Chondrocyte (in vitro differentiated cells): ENCODE data around the gene AFG3L2. TPM values are rescaled to one million over a fixed set of nuclear protein-coding genes. Genes with fewer than 3 reads are reported as not detected.
A peak's percentile ranks its signal among the peaks of the same experiment; 100 is the strongest.

ENCODE experiments used
- DNase-seq: peaks from one replicate; pipeline ENCODE4 v3.0.0; 2021; ENCODE audit warnings: mixed read lengths, low spot score
- H3K27ac Mint-ChIP-seq: one replicate; pipeline ENCODE4 v1.8.0; 2021; ENCODE audit warnings: mild to moderate bottlenecking, moderate library complexity, mixed read lengths; ENCODE audit not compliant: unreplicated experiment
- H3K27me3 Mint-ChIP-seq: 2 replicates; pipeline ENCODE4 v1.8.0; 2021; ENCODE audit warnings: low read depth, mixed read lengths
- H3K36me3 Mint-ChIP-seq: 2 replicates; pipeline ENCODE4 v1.8.0; 2021; ENCODE audit warnings: low read depth, mixed read lengths
- H3K4me1 Mint-ChIP-seq: 2 replicates; pipeline ENCODE4 v1.8.0; 2021; ENCODE audit warnings: low read depth, mild to moderate bottlenecking, mixed read lengths
- H3K4me3 Mint-ChIP-seq: one replicate; pipeline ENCODE4 v1.8.0; 2021; ENCODE audit warnings: mild to moderate bottlenecking, moderate library complexity, mixed read lengths; ENCODE audit not compliant: unreplicated experiment
- H3K9me3 Mint-ChIP-seq: 2 replicates; pipeline ENCODE4 v1.8.0; 2021; ENCODE audit warnings: low read depth, mixed read lengths
- CTCF ChIP-seq: fragments of 200-600 bp; sonication (generic); IDR thresholded peaks from 2 replicates; pipeline ENCODE4 v1.5.0; 2021; ENCODE audit warnings: antibody characterized with exemption, mild to moderate bottlenecking, moderate library complexity
- total RNA-seq: library from RNA; stranded (reverse); gene quantifications from 3 replicates; pipeline ENCODE4 v1.2.1, GENCODE V29; 2021

AFG3L2 gene
- total RNA-seq, 1 donor from 2014 or later = 38.5 TPM

GRCh38 chr18:12295389-12296086, 81.5 kb downstream of the AFG3L2 start:
- Mint-ChIP-seq H3K27me3 (no peaks in the 10 kb centered on the region), H3K4me1 (peaks cover 11% of the 10 kb centered on the region), H3K36me3 (no peaks in the 10 kb centered on the region), H3K4me3 (no peak overlapping the region), H3K27ac (no peak overlapping the region), H3K9me3 (no peaks in the 10 kb centered on the region)
- no peak for TF ChIP-seq CTCF
- peak; percentile 62 for DNase-seq

- no peak overlapping the region for H3K4me3 Mint-ChIP-seq
- H3K27ac Mint-ChIP-seq = no peak overlapping the region
- DNase-seq = peak; percentile 69
- peaks cover 16% of the 10 kb centered on the region for H3K4me1 Mint-ChIP-seq
- TF ChIP-seq CTCF = no peak
- H3K36me3 Mint-ChIP-seq = no peaks in the 10 kb centered on the region
- H3K27me3 Mint-ChIP-seq = no peaks in the 10 kb centered on the region
- no peaks in the 10 kb centered on the region for H3K9me3 Mint-ChIP-seq
Observed at GRCh38 chr18:12293831-12294230, 83.2 kb downstream of the AFG3L2 start.

- H3K9me3 Mint-ChIP-seq = no peaks in the 10 kb centered on the region
- no peak for TF ChIP-seq CTCF
- H3K4me1 Mint-ChIP-seq = peaks cover 25% of the 10 kb centered on the region
- no peaks in the 10 kb centered on the region for H3K27me3 Mint-ChIP-seq
- no peaks in the 10 kb centered on the region for H3K36me3 Mint-ChIP-seq
- DNase-seq = peak; percentile 37
- H3K4me3 Mint-ChIP-seq = no peak overlapping the region
- no peak overlapping the region for H3K27ac Mint-ChIP-seq
Observed at GRCh38 chr18:12291690-12292089, 85.3 kb downstream of the AFG3L2 start.

GRCh38 chr18:12291161-12291560, 85.9 kb downstream of the AFG3L2 start:
- no peak for TF ChIP-seq CTCF
- H3K36me3 Mint-ChIP-seq = no peaks in the 10 kb centered on the region
- H3K4me1 Mint-ChIP-seq = peaks cover 20% of the 10 kb centered on the region
- no peak overlapping the region for H3K4me3 Mint-ChIP-seq
- DNase-seq = peak; percentile 59
- no peaks in the 10 kb centered on the region for H3K9me3 Mint-ChIP-seq
- H3K27me3 Mint-ChIP-seq = no peaks in the 10 kb centered on the region
- no peak overlapping the region for H3K27ac Mint-ChIP-seq

GRCh38 chr18:12290086-12290485, 86.9 kb downstream of the AFG3L2 start:
- Mint-ChIP-seq H3K4me1 (peaks cover 18% of the 10 kb centered on the region), H3K4me3 (no peak overlapping the region), H3K27me3 (no peaks in the 10 kb centered on the region), H3K36me3 (no peaks in the 10 kb centered on the region), H3K27ac (no peak overlapping the region), H3K9me3 (no peaks in the 10 kb centered on the region)
- no peak for TF ChIP-seq CTCF
- peak; percentile 79 for DNase-seq
